Endothelial cell of umbilical vein (primary cell): ENCODE results near the gene ARHGEF26.

Source experiments
- MYC ChIP-seq: IDR thresholded peaks from one replicate; pipeline ENCODE4 v1.6.1; 2011; ENCODE audit warnings: mild to moderate bottlenecking, low read depth, low read length
- TF ChIP-seq, protein P1 (sequence below), 2 donors: IDR thresholded peaks; 1 replicate in 1 of 2; 2 replicates in 1 of 2; pipeline ENCODE4 v1.5.1; 2011; ENCODE audit warnings: low read length in 2 of 2, mild to moderate bottlenecking in 2 of 2, moderate library complexity in 2 of 2, control low read depth in 1 of 2, inconsistent platforms in 1 of 2, low read depth in 1 of 2; ENCODE audit not compliant: insufficient read depth in 1 of 2; ENCODE audit errors: extremely low read depth in 1 of 2

DNA sequence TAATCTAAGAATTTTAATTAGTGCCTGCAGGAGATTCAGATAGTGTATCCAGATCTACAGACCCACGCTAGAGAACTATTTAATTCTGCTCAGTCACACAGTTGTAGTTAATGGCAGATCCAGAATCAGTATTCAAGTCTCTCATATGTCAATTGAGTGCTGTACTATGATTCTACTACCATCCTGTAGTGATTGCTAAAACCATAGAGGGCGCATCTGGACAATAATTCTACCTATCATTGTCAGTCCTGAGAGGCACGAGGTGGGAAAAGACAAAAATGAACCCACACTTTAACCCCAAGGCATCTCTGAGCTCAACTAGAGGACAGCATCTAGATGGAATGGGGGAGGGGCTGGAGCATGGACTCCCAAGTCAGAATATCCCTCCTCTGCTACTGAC lies 180.4 kb downstream of the ARHGEF26 start:
- TF ChIP-seq, protein P1, sequence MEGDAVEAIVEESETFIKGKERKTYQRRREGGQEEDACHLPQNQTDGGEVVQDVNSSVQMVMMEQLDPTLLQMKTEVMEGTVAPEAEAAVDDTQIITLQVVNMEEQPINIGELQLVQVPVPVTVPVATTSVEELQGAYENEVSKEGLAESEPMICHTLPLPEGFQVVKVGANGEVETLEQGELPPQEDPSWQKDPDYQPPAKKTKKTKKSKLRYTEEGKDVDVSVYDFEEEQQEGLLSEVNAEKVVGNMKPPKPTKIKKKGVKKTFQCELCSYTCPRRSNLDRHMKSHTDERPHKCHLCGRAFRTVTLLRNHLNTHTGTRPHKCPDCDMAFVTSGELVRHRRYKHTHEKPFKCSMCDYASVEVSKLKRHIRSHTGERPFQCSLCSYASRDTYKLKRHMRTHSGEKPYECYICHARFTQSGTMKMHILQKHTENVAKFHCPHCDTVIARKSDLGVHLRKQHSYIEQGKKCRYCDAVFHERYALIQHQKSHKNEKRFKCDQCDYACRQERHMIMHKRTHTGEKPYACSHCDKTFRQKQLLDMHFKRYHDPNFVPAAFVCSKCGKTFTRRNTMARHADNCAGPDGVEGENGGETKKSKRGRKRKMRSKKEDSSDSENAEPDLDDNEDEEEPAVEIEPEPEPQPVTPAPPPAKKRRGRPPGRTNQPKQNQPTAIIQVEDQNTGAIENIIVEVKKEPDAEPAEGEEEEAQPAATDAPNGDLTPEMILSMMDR (IDR thresholded peaks at IDR 0.05; ENCODE audit: extremely low read depth in 1 of 2, insufficient read depth in 1 of 2, low read depth in 1 of 2, low read length in 2 of 2) = no peak
- TF ChIP-seq MYC = no peak
